ENCODE measurements around the gene SLC23A1.
"Not testable (repeated sequence)": the region's sequence is repeated elsewhere in the genome, so short reads cannot be mapped to it uniquely, and the experiment has no call there.

Gene SLC23A1

DNA sequence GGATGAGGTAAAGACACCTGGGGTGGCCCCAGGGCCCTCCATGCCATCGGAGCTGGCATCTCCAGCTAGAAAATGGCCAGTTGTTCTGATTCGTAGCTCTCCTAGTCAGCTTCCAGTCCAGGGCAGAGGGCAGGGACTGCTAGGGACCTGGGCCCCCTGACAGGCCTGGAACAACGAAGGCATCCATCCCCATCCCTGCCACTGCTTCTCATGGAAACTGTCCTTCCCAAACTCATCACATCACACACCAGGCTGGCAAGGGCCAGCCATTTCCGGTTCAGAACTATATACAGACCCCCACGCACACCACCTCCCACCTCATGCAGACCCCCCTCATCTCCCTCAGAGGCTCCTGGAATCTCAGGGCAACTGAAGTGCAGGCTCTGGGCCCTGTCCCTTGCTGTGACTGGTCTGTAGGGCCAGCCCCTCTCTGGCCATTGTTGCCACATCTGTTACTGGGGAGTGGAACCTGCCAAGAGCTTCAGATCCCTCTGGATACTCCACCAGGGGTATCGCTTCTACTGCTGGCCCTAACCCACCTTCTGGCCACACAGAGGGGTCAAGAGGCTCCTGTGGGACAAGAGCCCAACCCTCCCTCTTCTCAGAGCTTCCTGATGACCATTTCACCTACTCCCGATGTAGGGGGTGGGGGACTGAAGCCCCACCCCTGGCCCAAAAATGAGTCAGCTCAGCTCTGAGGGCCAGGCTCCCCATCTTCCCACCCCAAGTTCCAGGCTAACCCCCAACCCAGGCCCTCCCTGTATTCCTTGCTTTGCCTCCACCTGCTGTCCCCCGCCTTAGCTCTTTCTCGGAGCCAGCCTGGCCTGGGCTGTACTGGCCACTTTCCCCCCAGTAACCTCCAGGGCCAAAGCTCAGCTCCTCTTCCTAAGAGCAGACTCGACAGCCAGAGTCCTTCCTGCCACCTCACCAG, 7.8 kb upstream of the SLC23A1 start:
- DNase-seq (ENCODE audit: low spot score) (no peak), FAIRE-seq (no peak)

DNA sequence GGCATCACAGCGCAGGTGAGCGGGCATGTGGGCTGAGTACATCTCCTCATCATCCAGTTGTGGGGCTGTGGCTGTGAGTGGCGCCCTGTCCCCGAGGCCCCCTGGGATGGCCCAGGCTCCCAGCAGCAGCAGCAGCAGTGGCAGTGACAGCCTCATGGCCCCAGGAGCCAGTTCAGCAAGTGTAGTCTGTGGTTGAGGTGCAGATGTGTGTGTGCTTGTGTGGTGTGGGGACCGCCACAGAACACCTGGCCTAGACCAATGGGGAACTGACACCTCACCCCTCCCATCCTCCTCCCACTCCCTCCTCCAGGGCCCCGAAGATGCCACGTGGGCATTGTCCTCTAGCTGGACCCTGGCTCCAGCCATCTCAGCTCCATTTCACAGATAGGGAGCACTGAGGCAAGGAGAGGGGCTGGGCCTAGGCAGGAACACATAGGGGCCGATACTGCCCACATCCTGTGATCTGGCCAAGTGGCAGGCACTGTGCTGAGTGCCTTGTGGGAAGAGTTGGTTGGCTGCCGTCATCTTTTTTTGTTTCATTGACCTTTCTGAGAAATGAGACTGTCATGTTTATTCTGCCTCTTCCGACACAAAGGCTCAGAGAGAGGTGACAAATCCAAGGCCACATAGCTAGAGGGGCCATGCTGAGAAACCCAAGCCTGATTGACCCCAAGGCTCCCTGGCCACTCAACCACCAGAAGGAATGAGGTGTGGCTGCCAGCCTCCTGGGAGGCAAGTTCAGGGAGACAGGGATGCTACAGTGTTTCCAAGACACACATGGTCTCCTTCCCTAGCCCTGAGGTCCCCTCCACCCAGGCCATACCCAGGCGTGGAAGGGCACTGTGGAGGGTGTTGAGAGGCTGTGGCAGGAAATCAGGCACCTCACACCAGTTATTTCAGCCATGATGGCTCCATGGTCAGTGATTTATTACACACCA, 6.9 kb upstream of the SLC23A1 start, which contains the start of gene MZB1:
MZB1 (minus strand) TSS at position 213 of the 938 bp plus-strand sequence; CDS start at position 156, 57 bp downstream.
- DNase-seq (ENCODE audit: low spot score) (no peak), FAIRE-seq (no peak)

- FAIRE-seq (no peak), DNase-seq (ENCODE audit: low spot score) (no peak)
Observed at GRCh38 chr5:139388198-139388821, 5.2 kb upstream of the SLC23A1 start.

GRCh38 chr5:139387611-139388197, 4.6 kb upstream of the SLC23A1 start:
- no peak for FAIRE-seq

DNA sequence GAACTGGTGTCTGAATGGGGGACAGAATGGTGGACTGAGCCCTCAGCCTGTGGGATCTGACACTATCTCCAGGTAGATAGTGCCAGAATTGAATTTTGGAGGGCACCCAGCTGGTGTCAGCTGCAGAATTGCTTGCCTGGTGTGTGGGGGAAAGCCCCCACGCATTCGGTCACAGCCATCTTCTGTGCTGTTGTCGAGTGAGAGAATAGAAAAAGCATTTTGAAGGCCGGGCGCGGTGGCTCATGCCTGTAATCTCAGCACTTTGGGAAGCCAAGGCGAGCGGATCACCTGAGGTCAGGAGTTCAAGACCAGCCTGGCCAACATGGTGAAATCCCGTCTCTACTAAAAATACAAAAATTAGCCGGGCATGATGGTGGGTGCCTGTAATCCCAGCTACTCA, 3.9 kb upstream of the SLC23A1 start:
- not testable (repeated sequence) for FAIRE-seq; DNase-seq (ENCODE audit: low spot score)

More at GRCh38 chr5:139387611-139388197, 4.6 kb upstream of the SLC23A1 start:
- no peak for DNase-seq (ENCODE audit: low spot score)

GRCh38 chr5:139386050-139386438, 2.9 kb upstream of the SLC23A1 start:
- DNase-seq (ENCODE audit: low spot score) = no peak
- no peak for FAIRE-seq

DNA sequence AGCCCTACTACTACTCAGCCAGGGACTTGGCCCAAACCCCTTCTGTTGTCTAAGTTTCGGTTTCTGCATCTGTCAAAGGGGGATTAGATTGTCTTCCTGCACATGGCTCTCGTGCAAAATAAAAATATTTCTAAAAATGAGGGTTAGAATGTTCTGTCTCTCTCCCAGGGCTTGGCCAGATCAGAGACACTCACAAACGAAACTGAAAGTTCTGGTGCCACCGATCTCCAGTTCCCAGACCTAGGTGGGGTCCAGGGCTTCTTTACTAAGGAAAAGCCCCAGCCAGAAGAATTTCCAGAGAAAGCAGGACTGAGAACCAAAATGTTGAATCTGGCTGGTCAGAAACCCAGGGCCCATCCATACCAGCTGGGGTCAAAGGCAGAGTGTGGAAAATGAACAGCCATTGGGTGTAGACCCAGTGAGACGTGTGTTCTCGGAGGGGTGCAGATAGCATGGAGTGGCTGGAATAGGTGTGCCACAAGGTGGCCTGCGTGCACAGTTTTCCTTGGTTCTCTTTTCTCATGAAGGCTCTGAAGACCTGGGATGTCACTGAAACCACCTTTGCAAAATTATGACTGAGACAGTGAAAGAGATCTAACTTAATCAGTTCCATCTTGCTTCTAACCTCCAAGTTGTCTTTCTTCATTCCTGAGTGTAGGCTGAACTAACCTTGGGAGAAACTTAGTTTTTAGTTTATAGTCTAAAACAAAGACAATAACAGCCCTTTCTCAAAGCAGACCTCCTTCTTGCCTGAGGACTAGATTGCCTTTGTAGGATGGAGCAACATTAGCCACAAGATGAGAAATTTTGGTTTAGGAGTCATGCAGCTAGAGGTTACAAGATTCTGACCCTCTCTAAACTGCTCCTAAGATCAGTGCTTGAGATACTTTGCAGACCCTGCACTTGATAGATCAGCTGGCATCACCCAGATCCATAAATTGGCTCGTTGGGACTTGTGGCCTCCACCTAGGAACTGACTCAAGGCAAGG, 2.3 kb upstream of the SLC23A1 start:
- no peak for DNase-seq (ENCODE audit: low spot score)
- FAIRE-seq = no peak

DNA sequence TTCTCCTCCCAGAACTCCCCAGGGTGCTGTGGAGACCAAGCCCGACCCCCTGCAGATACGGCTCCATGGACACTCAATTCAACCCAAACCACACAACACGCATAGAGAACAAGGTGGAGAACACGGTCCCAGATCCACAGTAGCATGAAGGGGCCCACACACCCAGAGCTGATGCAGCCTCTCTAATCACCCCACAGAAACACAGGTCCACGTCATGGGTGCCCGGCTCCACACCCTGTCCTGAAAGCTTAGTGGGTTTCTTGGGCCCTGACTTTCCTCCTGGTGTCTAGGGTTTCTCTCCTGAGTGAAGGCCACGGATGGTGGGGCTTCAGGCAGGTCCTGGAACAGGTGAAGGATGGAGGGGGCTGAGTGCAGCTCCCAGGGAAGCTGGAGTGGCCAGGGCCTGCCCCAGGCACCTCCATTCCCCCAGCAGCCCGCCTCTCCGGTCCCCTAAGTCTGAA, 1.5 kb upstream of the SLC23A1 start:
- DNase-seq (ENCODE audit: low spot score) (no peak), FAIRE-seq (no peak)

GRCh38 chr5:139383993-139384590, 995 bp upstream of the SLC23A1 start:
- DNase-seq (ENCODE audit: low spot score) (no peak), FAIRE-seq (no peak)

GRCh38 chr5:139382807-139383206, 290 bp downstream of the SLC23A1 start:
- DNase-seq (ENCODE audit: low spot score) = no peak
- no peak for FAIRE-seq

DNA sequence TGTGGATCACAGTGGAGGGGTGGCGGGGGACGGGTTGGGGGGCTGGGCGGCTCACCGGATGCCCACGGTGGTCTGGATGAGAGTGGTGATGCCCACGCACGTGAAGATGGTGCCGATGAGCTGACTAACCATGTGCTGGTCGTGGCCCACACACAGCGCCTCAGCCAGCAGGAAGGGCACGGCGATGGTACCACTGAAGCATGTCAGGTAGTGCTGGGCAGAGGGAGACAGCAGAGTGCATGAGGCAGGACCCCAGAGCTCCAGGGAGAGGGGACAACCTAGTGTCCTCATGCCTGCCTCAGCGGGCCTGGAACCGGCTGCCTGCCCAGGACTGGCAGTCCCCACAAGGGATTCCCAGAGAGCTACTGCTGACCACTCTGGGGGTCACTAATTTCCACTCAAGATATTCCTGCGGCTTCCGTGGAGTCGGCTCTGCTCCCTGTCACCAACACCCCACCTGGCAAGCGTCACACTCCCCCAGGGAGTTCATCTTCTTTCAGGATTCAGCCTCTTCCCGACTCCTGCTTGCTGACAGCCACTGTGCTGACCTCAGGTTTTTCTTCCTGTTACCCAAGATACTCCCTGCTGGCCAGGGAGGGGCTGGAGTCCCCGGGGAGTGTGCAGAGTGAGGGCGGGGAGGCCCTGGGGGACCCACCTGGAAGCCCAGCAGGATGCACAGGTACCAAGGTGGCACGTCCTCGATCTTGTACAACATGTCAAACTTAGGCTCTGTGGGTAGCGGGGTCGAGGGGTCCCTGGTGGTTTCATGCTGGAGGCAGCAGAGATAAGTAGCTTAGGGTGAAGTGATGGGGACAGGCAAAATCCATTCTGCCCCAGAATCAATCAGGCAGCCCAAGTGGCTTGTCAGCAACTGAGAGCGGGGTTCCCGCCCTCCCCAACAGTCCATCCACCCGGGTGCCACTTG, 998 bp downstream of the SLC23A1 start:
- no peak for FAIRE-seq

DNA sequence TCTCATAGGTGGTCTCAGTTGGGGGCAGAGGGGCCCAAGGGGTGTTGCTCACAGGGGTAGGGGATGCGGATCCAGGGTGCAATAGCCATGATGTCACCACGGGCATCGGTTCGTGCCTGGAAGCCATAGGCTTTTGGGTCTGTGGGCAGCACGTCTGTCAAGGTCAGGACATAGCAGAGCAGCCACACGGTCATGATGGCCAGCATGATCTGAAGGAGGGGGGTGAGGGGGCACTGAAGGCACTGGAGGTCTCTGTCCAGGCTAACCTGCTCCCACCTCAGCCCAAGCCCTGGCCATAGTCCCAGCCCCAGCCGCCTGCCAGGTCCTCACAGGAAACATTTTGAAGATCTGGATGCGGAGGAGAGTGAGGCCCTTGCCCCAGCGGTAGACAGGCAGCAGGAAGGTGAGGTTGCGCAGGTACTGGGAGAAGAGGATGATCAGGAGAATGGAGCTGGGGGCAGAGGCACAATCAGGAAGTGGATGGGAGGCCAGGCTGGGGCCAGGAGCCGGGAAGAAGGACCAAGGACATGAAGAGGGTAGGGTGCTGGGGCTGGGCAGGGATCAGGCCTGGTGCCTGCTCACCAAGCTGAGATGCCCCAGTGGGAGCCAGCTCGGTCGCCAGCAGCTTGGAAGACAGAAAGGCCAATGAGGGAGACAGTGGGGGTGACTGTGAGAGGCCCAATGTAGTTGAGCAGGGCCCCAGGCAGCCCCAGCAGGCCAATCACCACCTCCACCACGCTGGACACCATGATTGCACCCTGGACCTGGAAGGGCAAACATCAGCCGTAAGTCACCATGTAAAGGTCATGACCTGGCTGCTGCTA, 3.3 kb downstream of the SLC23A1 start:
- FAIRE-seq = no peak
- no peak for DNase-seq (ENCODE audit: low spot score)

More for the DNA sequence above, 998 bp downstream of the SLC23A1 start:
- no peak for DNase-seq (ENCODE audit: low spot score)

DNA sequence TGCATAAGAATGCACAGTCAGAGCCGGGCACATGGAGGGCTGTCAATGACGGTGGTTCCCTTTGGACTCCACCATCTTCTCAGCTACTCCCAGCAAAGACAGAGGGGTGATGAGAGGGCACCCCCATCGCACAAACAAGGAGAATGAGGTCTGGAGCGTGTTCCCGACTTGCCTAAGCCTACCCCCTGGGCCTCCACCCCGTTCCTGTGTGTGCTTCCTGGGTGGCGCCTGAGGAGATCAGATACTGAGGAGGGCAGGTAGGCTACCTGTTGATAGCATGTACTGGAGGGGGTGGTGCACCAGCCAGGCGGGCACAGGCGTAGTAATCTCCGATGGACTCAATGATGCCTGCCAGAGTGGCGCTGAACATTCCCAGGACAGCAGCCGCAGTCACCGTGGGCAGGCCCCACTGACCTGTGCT, 4.1 kb downstream of the SLC23A1 start:
- no peak for FAIRE-seq
- no peak for DNase-seq (ENCODE audit: low spot score)

DNA sequence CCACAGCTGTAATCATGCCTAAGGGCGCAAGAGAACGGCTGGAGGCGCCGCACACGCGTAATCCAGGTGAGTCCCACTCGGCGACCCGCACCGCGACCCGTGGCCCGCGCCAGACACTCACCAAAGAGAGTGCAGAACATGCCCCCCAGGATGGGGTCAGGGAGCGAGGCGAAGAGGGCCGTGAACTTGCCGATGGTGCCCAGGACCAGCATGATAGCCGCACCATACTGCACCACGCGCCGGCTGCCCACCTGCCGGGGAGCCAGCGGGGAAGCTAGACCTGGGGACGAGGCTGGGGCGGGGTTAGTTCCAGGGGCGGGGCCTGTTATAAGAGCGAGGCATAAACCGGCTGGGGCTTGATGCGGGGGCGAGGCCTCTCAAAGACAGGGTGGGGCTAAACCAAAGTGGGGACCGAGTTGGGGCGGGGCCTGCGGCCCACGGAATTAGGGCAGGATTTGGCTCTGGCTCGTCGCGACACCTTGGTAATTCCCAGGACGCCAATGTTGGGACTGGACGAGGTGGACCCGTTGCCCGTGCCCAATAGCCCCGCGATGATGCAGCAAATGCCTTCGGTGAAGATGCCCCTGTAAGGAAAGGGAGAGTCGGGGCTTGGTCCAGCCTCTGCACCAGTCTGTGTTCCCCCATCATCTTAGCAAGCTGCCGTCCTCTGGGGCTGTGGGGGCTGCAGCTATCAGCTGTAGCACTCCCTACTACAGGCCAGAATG, 4.8 kb downstream of the SLC23A1 start:
- no peak for DNase-seq (ENCODE audit: low spot score)
- FAIRE-seq = no peak

GRCh38 chr5:139377226-139377625, 5.9 kb downstream of the SLC23A1 start:
- no peak for DNase-seq (ENCODE audit: low spot score)
- FAIRE-seq = no peak

GRCh38 chr5:139376364-139376763, 6.7 kb downstream of the SLC23A1 start:
- no peak for FAIRE-seq
- DNase-seq (ENCODE audit: low spot score) = no peak

- DNase-seq (ENCODE audit: low spot score) (no peak), FAIRE-seq (no peak)
Observed at GRCh38 chr5:139374909-139375308, 8.2 kb downstream of the SLC23A1 start.

Measured in RCC 7860 (cell line).